HepG2 (cell line): ENCODE measurements around the gene TTBK2. TPM values are rescaled to one million over a fixed set of nuclear protein-coding genes. Genes with fewer than 3 reads are reported as not detected.

Experiments
- ATAC-seq: fragments of 200-7000 bp; cut with Tn5 transposase; 3 replicates; pipeline ENCODE4 v1.9.1; 2020; ENCODE audit warnings: mild to moderate bottlenecking, moderate library complexity
- BruUV-seq: library from RNA; stranded (reverse); fragments of 400-500 nt; replicated peaks from 2 replicates; lab custom pipeline; 2021; lab: Mats Ljungman, UMichigan
- CTCF ChIA-PET: fragments of 300-600 bp; formaldehyde crosslinking; extraction: SDS; loops from one replicate; lab custom pipeline; 2021; ENCODE audit warnings: low total read pairs, inconsistent platforms, low intra/inter-chr PET ratio; lab: Yijun Ruan, JAX
- POLR2A ChIA-PET: fragments of 350-600 bp; sonication (Branson Sonifier 250); formaldehyde crosslinking; loops from one replicate; lab custom pipeline; 2020; ENCODE audit warnings: antibody characterized with exemption, inconsistent platforms; lab: Yijun Ruan, JAX
- DNase-seq: peaks from one replicate; pipeline ENCODE4 v3.0.0-alpha.2; 2015; ENCODE audit warnings: low spot score
- FAIRE-seq: peaks from 3 replicates; lab custom pipeline; 2011; peaks lifted over from hg19 to GRCh38; lab: Jason Lieb, UNC
- H2AFZ ChIP-seq: one replicate; pipeline ENCODE4 v1.6.1; 2011; ENCODE audit warnings: low read length, inconsistent platforms
- H3K27ac ChIP-seq: fragments of 300-600 bp; 3 replicates; pipeline ENCODE4 v1.8.0; 2011; ENCODE audit warnings: mixed run types, mild to moderate bottlenecking, mixed read lengths, low read length, inconsistent platforms; ENCODE audit not compliant: insufficient read depth; ENCODE audit errors: extremely low read length
- H3K27me3 ChIP-seq, 2 experiments: fragments of 200-600 bp in 1 of 2; 2 replicates in 1 of 2; 3 replicates in 1 of 2; pipeline versions ENCODE4 v1.6.0 to v1.8.0; 2011; ENCODE audit warnings: low read length in 2 of 2, mild to moderate bottlenecking in 2 of 2, moderate library complexity in 2 of 2, inconsistent platforms in 1 of 2; ENCODE audit not compliant: insufficient read depth in 2 of 2, control insufficient read depth in 1 of 2
- H3K36me3 ChIP-seq, 2 experiments: fragments of 200-600 bp in 1 of 2; replicated peaks in 1 of 2; 2 replicates in 1 of 2; 3 replicates in 1 of 2; pipeline versions ENCODE4 v1.5.1 to v1.8.0; 2011; ENCODE audit warnings: low read length in 2 of 2, inconsistent platforms in 1 of 2; ENCODE audit not compliant: insufficient read depth in 2 of 2, control insufficient read depth in 1 of 2
- H3K4me1 ChIP-seq: 2 replicates; pipeline ENCODE4 v1.5.1; 2012; ENCODE audit warnings: low read length, inconsistent platforms; ENCODE audit not compliant: insufficient read depth
- H3K4me2 ChIP-seq: 2 replicates; pipeline ENCODE4 v1.6.0; 2011; ENCODE audit warnings: low read depth, low read length, inconsistent platforms
- H3K4me3 ChIP-seq, 3 experiments: fragments of 200-600 bp in 1 of 3; sonication (generic), shearing (Covaris generic) in 1 of 3; replicated peaks in 1 of 3; 2 replicates each; pipeline ENCODE4 v1.5.1; 2011 to 2016; ENCODE audit warnings: low read length in 3 of 3, inconsistent platforms in 2 of 3, low read depth in 2 of 3, mild to moderate bottlenecking in 2 of 3, control low read depth in 1 of 3, mixed read lengths in 1 of 3; ENCODE audit not compliant: insufficient read depth in 1 of 3
- H3K79me2 ChIP-seq: one replicate; pipeline ENCODE4 v1.6.1; 2011; ENCODE audit warnings: low read length, inconsistent platforms; ENCODE audit not compliant: insufficient read depth
- H3K9ac ChIP-seq: 2 replicates; pipeline ENCODE4 v1.6.0; 2011; ENCODE audit warnings: mild to moderate bottlenecking, low read depth, low read length, inconsistent platforms; ENCODE audit not compliant: insufficient read depth
- H3K9me3 ChIP-seq: 2 replicates; pipeline ENCODE4 v1.5.1; 2012; ENCODE audit warnings: mild to moderate bottlenecking, low read length
- H4K20me1 ChIP-seq: 2 replicates; pipeline ENCODE4 v1.6.0; 2011; ENCODE audit warnings: inconsistent platforms, mild to moderate bottlenecking, low read length, moderate library complexity; ENCODE audit not compliant: insufficient read depth
- BCL6 ChIP-seq: IDR thresholded peaks from 2 replicates; pipeline ENCODE4 v1.6.1; 2016; ENCODE audit warnings: missing genetic modification reagents, missing compliant biosample characterization
- HNRNPL ChIP-seq: fragments of 200-400 bp; formaldehyde crosslinking; IDR thresholded peaks from 2 replicates; pipeline ENCODE4 v1.6.1; 2017; ENCODE audit warnings: mild to moderate bottlenecking, low read depth, low read length
- NFIB ChIP-seq: sonication (generic); formaldehyde crosslinking; IDR thresholded peaks from 2 replicates; pipeline ENCODE4 v1.9.0; 2021; ENCODE audit warnings: missing genetic modification reagents, mild to moderate bottlenecking, borderline replicate concordance
- NRL ChIP-seq: sonication (generic); formaldehyde crosslinking; IDR thresholded peaks from 2 replicates; pipeline ENCODE4 v1.5.0; 2020; ENCODE audit warnings: missing genetic modification reagents, mild to moderate bottlenecking, moderate library complexity, borderline replicate concordance
- RFX1 ChIP-seq: fragments of 450-650 bp; IDR thresholded peaks from 2 replicates; pipeline ENCODE4 v1.6.1; 2017
- ZNF296 ChIP-seq: sonication (generic); formaldehyde crosslinking; conservative IDR thresholded peaks from 2 replicates; pipeline ENCODE4 v1.5.0; 2020; ENCODE audit warnings: mild to moderate bottlenecking, missing genetic modification reagents
- ZNF441 ChIP-seq: sonication (generic); formaldehyde crosslinking; IDR thresholded peaks from 2 replicates; pipeline ENCODE4 v1.7.0; 2021; ENCODE audit warnings: missing genetic modification reagents, borderline replicate concordance
- ZNF547 ChIP-seq: sonication (generic); formaldehyde crosslinking; IDR thresholded peaks from 2 replicates; pipeline ENCODE4 v1.5.1; 2020; ENCODE audit warnings: mild to moderate bottlenecking, missing genetic modification reagents
- ZNF781 ChIP-seq: sonication (generic); formaldehyde crosslinking; IDR thresholded peaks from 2 replicates; pipeline ENCODE4 v1.5.1; 2020; ENCODE audit warnings: borderline replicate concordance, mild to moderate bottlenecking, missing genetic modification reagents; ENCODE audit errors: not compliant biosample characterization
- ZZZ3 ChIP-seq: sonication (generic); formaldehyde crosslinking; IDR thresholded peaks from 2 replicates; pipeline ENCODE4 v1.4.0; 2020; ENCODE audit warnings: missing genetic modification reagents, mild to moderate bottlenecking, borderline replicate concordance
- WGBS: methylation state at CpG from one replicate; pipeline ENCODE4 v1.1.6; 2017; ENCODE audit warnings: low lambda C conversion rate; 5-methylcytosine and 5-hydroxymethylcytosine counted together
- in situ Hi-C: cut with HindIII; loops from 2 replicates; pipeline ENCODE4 v1.10.0; 2017; ENCODE audit warnings: low pct_unique_long_range_greater_than_20kb; ENCODE audit not compliant: extremely low pct_ligation_motif_present
- intact Hi-C: fragments of 100-400 bp; cut with micrococcal nuclease; formaldehyde crosslinking; loops from one replicate; pipeline ENCODE4 v1.10.0; 2022; ENCODE audit not compliant: unreplicated experiment
- polyA plus RNA-seq, 8 experiments: library from polyadenylated mRNA; depleted of rRNA in 3 of 8; stranded (reverse) in 7 of 8; unstranded in 1 of 8; fragments of >200 nt; fragmentation: Illumina TruSeq in 4 of 8; extraction: Trizol in 4 of 8; gene quantifications; 2 replicates each; pipeline versions ENCODE4 v1.2.1 to v1.2.3, GENCODE V29; 2011 to 2016; ENCODE audit warnings: low read depth in 4 of 8, missing spikeins in 1 of 8, mixed read lengths in 1 of 8; ENCODE audit not compliant: insufficient read depth in 1 of 8
- total RNA-seq, 5 experiments: library from RNA; depleted of rRNA; stranded (reverse); fragments of >200 nt; fragmentation: Illumina TruSeq; extraction: Trizol; gene quantifications; 2 replicates each; pipeline ENCODE4 v1.2.3, GENCODE V29; 2016; ENCODE audit warnings: low read depth in 1 of 5
- TF ChIP-seq, protein P1 (sequence below): sonication (generic); formaldehyde crosslinking; IDR thresholded peaks from 2 replicates; pipeline ENCODE4 v1.8.0; 2022; ENCODE audit warnings: mild to moderate bottlenecking, missing genetic modification reagents, moderate library complexity

The TTBK2 gene
- total and polyA plus RNA-seq, 2 of the 13 experiments (the other 11 are each of a cell fraction or from before 2014, with no cell fraction given) = 5.1 to 7.4 TPM

DNA sequence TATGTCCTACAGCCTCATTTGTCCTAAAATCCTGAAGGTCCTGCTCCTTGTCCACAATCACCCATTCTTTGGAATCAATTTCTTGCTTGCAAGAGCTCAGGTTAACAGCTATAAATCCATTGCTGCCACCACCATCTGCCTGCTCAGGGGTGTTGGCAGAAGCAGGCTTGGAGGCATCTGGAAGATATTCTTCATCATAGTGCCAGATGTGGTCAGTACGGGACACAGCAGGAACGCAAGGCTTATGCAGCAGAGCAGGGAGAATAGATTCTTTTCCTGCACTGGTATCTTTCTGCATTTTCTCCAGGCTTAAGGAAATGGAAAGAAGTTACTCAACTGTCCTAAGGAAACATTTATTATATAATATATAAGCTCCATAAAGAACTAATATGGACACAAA lies 145.2 kb downstream of the TTBK2 start (continued):
- no peak for TF ChIP-seq ZNF781 (CRISPR knock-in tag)
- no peak for TF ChIP-seq ZNF441 (CRISPR knock-in tag)
- no peak for TF ChIP-seq NFIB (CRISPR knock-in tag)
- no peak for TF ChIP-seq NRL
- no peak for TF ChIP-seq ZNF296 (CRISPR knock-in tag)

DNA sequence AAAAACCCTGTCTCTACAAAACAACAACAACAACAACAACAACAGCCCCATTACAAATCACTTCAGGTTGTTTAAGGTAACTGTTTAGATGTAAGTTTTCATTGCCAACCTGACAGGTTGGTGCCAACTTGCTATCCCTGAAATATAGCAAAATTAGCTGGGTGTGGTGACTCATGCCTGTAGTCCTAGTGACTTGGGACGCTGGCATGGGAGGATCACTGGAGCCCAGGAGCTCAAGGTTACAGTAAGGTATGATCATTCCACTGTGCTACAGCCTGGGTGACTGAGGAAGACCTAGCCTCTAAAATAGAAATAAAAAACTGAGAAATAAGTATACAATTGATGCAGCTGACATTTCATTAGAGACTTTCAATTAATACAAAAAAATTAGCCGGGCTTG lies 147.7 kb downstream of the TTBK2 start:
- intact Hi-C loops = no loop called here
- Histone ChIP-seq H3K4me2 (no peak overlapping the region), H2AFZ (no peak overlapping the region), H3K4me1 (no peaks in the 10 kb centered on the region), H3K4me3 (no peak overlapping the region), H3K9me3 (no peaks in the 10 kb centered on the region), H3K36me3 (peaks cover 5 to 14% of the 10 kb centered on the region in 2 experiments; a peak in 4 of 5 replicates), H3K27ac (no peak overlapping the region), H3K9ac (no peak overlapping the region), H3K27me3 (no peaks in the 10 kb centered on the region), H3K79me2 (no peaks in the 10 kb centered on the region), H4K20me1 (no peaks in the 10 kb centered on the region)
- CTCF ChIA-PET = no interaction called here
- BruUV-seq = no TSS peak
- WGBS = 80% methylated on average over 2 of the region's 2 CpGs
- in situ Hi-C loops = no loop called here
- POLR2A ChIA-PET = no interaction called here
- no peak for ATAC-seq
- FAIRE-seq = no peak
- TF ChIP-seq ZZZ3 (CRISPR knock-in tag) (no peak), RFX1 (no peak), ZNF547 (CRISPR knock-in tag) (no peak), BCL6 (no peak), HNRNPL (no peak)
- TF ChIP-seq, protein P1, sequence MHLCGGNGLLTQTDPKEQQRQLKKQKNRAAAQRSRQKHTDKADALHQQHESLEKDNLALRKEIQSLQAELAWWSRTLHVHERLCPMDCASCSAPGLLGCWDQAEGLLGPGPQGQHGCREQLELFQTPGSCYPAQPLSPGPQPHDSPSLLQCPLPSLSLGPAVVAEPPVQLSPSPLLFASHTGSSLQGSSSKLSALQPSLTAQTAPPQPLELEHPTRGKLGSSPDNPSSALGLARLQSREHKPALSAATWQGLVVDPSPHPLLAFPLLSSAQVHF (CRISPR knock-in tag) = no peak
- no peak for DNase-seq
